T-helper 17 cell (primary cell): Measurements from ENCODE around the gene AQP6. TPM values are rescaled to one million over a fixed set of nuclear protein-coding genes. Genes with fewer than 3 reads are reported as not detected.

Source experiments
- ATAC-seq: fragments of 150-1000 bp; cut with Tn5 transposase; 2 replicates; pipeline ENCODE4 v1.10.0; 2021; ENCODE audit warnings: mild to moderate bottlenecking, moderate library complexity
- DNase-seq, 3 donors: peaks; one replicate each; pipeline versions ENCODE4 v3.0.0 to v3.0.0-alpha.2; 2020 to 2021
- H3K9me3 ChIP-seq: one replicate; pipeline ENCODE4 v1.7.0; 2013; ENCODE audit warnings: low read length, mild to moderate bottlenecking; ENCODE audit not compliant: control insufficient read depth, poor library complexity, severe bottlenecking
- H3K27ac Mint-ChIP-seq: one replicate; pipeline ENCODE4 v1.8.0; 2022; ENCODE audit warnings: mild to moderate bottlenecking, moderate library complexity, mixed read lengths
- H3K27me3 Mint-ChIP-seq: one replicate; pipeline ENCODE4 v1.8.0; 2022; ENCODE audit warnings: mixed read lengths
- H3K36me3 Mint-ChIP-seq: one replicate; pipeline ENCODE4 v1.8.0; 2022; ENCODE audit warnings: low read depth, mixed read lengths
- H3K4me1 Mint-ChIP-seq: one replicate; pipeline ENCODE4 v1.8.0; 2022; ENCODE audit warnings: mild to moderate bottlenecking, mixed read lengths
- H3K4me3 Mint-ChIP-seq: one replicate; pipeline ENCODE4 v1.8.0; 2022; ENCODE audit warnings: mild to moderate bottlenecking, moderate library complexity, mixed read lengths
- total RNA-seq, 4 donors: library from RNA in 2 of 4; stranded (reverse) in 2 of 4; gene quantifications; one replicate each; pipeline ENCODE4 v1.2.3 and lab custom pipeline; 2022 to 2026

AQP6 gene
- total RNA-seq, 2 donors from 2014 or later: not detected

DNA sequence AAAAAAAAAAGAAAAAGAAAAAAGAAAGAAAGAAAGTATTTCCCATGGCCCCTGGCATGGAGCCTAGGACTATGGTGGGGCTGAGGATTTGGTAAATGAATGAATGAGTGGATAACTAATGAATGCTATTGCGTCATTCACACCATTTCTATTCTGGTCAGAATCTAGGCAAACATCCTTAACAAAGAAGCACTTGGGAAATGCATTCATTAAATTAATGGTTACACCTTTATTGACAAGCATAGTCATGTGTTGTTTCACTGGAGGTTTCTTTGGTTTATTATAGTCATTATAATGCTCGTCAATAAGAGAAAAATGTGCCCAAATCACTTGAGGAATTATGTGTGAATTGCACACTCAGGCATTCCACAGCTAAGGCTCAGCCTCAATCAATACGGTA is 35.8 kb upstream of the AQP6 start:
- peaks cover 3% of the 10 kb centered on the region for H3K36me3 Mint-ChIP-seq
- H3K4me3 Mint-ChIP-seq: no peak overlapping the region
- peaks cover 25% of the 10 kb centered on the region for H3K27me3 Mint-ChIP-seq
- ATAC-seq: no peak
- no peak for DNase-seq
- no peaks in the 10 kb centered on the region for H3K9me3 ChIP-seq
- H3K4me1 Mint-ChIP-seq: peaks cover 11% of the 10 kb centered on the region
- H3K27ac Mint-ChIP-seq: no peak overlapping the region

DNA sequence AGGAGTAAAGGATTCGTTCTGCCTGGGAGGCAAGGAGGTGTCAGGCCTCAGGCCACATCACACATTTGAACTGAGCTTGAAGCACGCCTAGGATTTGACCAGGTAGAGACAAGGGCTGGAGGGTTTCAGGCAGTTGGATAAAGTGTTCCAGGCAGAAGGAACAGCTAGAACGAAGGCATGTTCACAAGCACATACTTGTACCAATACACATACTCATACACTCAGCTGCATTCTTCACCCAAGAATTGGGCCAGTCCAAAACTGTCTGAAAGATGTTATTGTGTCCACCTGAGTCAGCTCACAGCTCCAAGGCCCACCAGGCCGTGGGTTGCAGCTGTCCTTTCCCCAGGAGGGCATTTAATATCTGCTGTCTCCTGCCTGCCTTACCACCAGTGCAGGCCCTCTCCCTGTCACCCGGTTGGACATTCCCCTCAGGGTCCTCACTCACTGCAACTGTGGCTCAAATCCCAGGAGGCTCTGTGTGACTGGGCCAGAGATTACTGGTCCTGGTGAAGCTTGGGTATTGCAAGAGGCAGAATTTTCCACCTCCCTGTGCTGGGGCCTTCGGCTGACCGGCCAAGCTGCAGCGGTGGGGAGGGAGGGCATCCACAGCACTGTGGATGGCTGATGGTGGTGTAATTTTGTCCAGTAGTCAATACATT is 35.0 kb upstream of the AQP6 start:
- peaks cover 23% of the 10 kb centered on the region for H3K27me3 Mint-ChIP-seq
- H3K27ac Mint-ChIP-seq: no peak overlapping the region
- peaks cover 3% of the 10 kb centered on the region for H3K36me3 Mint-ChIP-seq
- ATAC-seq (no peak), DNase-seq (no peak)
- no peaks in the 10 kb centered on the region for H3K9me3 ChIP-seq
- peaks cover 17% of the 10 kb centered on the region for H3K4me1 Mint-ChIP-seq
- no peak overlapping the region for H3K4me3 Mint-ChIP-seq

- ATAC-seq: no peak
- Mint-ChIP-seq H3K36me3 (peaks cover 3% of the 10 kb centered on the region), H3K27ac (peak overlapping the region; percentile 29), H3K4me1 (peaks cover 31% of the 10 kb centered on the region), H3K27me3 (peaks cover 20% of the 10 kb centered on the region), H3K4me3 (no peak overlapping the region)
- no peak for DNase-seq
- H3K9me3 ChIP-seq: no peaks in the 10 kb centered on the region
Observed at GRCh38 chr12:49939307-49939706, 33.4 kb upstream of the AQP6 start.

GRCh38 chr12:49939707-49940106 is 33.0 kb upstream of the AQP6 start:
- ATAC-seq: no peak
- H3K27me3 Mint-ChIP-seq: peaks cover 16% of the 10 kb centered on the region
- DNase-seq: no peak
- no peak overlapping the region for H3K4me3 Mint-ChIP-seq
- H3K9me3 ChIP-seq: no peaks in the 10 kb centered on the region
- H3K27ac Mint-ChIP-seq: peak overlapping the region; percentile 29
- H3K36me3 Mint-ChIP-seq: no peaks in the 10 kb centered on the region
- peaks cover 32% of the 10 kb centered on the region for H3K4me1 Mint-ChIP-seq

DNA sequence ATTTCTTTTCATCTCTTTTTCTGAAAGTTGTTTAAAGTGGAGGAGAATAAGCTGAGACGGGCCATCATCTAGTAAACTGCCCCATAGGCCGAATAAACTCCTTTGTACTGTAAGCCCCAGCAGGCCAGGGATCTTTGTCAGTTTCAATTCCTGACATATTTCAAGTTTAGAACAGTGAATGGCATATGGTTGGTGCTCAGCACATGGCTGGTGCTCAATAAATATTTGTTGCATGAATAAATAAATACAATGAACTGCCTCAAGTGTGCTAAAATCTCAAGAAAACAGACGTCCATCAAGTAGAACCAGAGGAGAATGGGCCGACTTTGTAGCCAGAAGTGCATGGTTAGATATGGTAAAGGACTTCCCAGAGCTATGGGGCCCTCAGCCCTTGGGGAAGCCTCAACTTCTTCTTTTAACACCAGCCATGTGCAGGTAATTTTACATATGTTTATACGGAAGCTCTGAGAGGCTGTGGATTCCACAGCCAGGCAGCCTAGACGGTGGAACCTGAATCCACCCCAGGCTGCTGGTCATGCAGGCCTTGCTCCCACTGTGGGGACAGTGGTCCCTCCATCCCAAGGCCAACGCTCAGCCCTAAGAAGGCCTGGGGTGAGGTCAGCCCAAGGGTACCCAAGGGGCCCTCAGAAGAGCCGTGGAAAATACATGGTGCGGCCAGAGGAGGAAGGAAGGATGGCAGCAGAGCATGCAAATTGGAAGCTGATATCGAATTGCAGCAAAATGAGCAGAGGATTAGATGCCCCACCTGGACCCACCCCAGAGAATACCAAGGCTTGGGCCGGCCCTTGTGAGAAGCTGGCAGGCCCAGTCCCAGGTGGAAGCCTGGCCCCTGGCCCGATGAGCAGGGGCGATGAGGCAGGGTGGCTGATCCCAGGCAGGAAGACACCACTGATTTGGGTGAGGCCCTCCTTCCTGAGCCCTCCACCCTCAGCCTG is 30.9 kb upstream of the AQP6 start:
- ATAC-seq (no peak), DNase-seq (no peak)
- H3K4me1 Mint-ChIP-seq: peaks cover 39% of the 10 kb centered on the region
- no peak overlapping the region for H3K4me3 Mint-ChIP-seq
- H3K27me3 Mint-ChIP-seq: peaks cover 5% of the 10 kb centered on the region
- no peaks in the 10 kb centered on the region for H3K36me3 Mint-ChIP-seq
- H3K9me3 ChIP-seq: no peaks in the 10 kb centered on the region
- peak overlapping the region; percentile 96 for H3K27ac Mint-ChIP-seq

GRCh38 chr12:49942512-49942893 is 30.2 kb upstream of the AQP6 start:
- no peak for DNase-seq
- Mint-ChIP-seq H3K27ac (peak overlapping the region; percentile 96), H3K36me3 (no peaks in the 10 kb centered on the region), H3K4me3 (no peak overlapping the region), H3K27me3 (peaks cover under 1% of the 10 kb centered on the region), H3K4me1 (peaks cover 39% of the 10 kb centered on the region)
- ATAC-seq: no peak
- H3K9me3 ChIP-seq: no peaks in the 10 kb centered on the region

GRCh38 chr12:49942921-49943624 is 29.7 kb upstream of the AQP6 start:
- DNase-seq (no peak), ATAC-seq (peak; percentile 39)
- H3K4me3 Mint-ChIP-seq: peak overlapping the region; percentile 41
- H3K27ac Mint-ChIP-seq: peak overlapping the region; percentile 96
- H3K4me1 Mint-ChIP-seq: peaks cover 39% of the 10 kb centered on the region
- no peaks in the 10 kb centered on the region for H3K36me3 Mint-ChIP-seq
- no peaks in the 10 kb centered on the region for H3K27me3 Mint-ChIP-seq
- no peaks in the 10 kb centered on the region for H3K9me3 ChIP-seq

DNA sequence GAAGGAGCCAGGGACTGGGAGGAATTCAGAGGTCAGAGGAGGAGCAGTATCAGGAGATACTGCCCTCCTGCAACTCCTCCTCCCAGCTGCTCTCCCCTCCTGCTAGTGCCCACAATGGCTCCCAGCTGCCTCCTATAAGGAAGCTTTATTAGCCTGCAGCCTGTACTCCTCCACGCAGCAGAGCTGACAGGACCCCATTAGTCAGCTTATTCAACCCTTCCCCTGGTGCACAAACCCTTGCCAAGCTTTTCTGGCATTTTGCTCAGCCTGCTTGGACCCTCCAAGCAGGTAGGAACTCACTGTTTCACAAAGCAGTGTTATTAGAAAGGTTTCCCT is 29.2 kb upstream of the AQP6 start:
- Mint-ChIP-seq H3K27ac (peak overlapping the region; percentile 96), H3K4me1 (peaks cover 39% of the 10 kb centered on the region)
- no peak for DNase-seq

DNA sequence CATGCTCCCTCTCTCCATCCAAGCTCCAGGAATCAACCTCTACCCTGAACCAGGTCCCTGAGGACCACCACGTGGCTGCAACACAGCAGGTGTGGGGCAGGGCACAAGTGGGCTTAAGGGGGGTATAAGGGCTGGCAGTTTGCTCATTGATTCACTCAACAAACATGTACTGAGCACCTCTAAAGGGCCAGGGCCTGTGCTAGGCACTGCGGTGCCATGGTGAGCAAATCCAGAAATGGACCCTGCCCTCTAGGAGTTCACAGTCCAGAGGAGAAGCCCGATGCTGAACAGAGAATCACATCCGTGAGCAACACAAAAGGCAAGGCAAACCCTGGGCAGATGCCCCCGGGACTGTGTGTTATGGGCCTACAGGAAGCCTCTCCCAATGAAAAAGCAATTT is 28.7 kb upstream of the AQP6 start:
- H3K36me3 Mint-ChIP-seq: no peaks in the 10 kb centered on the region
- H3K4me1 Mint-ChIP-seq: peaks cover 39% of the 10 kb centered on the region
- H3K4me3 Mint-ChIP-seq: no peak overlapping the region
- H3K9me3 ChIP-seq: no peaks in the 10 kb centered on the region
- peaks cover 5% of the 10 kb centered on the region for H3K27me3 Mint-ChIP-seq
- H3K27ac Mint-ChIP-seq: peak overlapping the region; percentile 96
- DNase-seq (no peak), ATAC-seq (no peak)

More for the DNA sequence above, 29.2 kb upstream of the AQP6 start:
- Mint-ChIP-seq H3K36me3 (no peaks in the 10 kb centered on the region), H3K4me3 (peak overlapping the region; percentile 3), H3K27me3 (peaks cover under 1% of the 10 kb centered on the region)
- no peak for ATAC-seq
- H3K9me3 ChIP-seq: no peaks in the 10 kb centered on the region

DNA sequence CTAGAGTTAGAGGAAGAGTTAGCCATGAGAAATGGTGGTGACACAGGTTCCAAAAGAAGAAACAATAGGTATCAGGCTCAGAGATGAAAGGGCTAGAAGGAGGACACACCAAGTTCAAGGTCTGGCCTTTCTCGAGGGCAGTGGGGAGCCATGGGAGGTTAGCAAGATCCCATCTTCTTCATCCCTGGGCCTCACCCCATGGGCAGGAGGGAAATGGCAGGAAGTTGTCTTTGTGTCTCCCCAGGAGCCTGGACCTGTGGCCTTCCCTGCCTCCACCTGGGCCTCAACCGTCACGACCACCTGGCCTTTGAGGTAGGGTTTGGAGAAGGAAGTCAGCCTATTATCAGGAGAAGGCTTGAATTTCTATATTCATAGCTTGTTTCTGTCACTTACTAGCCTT is 28.0 kb upstream of the AQP6 start:
- Mint-ChIP-seq H3K4me3 (peak overlapping the region; percentile 96), H3K4me1 (peaks cover 39% of the 10 kb centered on the region), H3K27ac (peak overlapping the region; percentile 96)

DNA sequence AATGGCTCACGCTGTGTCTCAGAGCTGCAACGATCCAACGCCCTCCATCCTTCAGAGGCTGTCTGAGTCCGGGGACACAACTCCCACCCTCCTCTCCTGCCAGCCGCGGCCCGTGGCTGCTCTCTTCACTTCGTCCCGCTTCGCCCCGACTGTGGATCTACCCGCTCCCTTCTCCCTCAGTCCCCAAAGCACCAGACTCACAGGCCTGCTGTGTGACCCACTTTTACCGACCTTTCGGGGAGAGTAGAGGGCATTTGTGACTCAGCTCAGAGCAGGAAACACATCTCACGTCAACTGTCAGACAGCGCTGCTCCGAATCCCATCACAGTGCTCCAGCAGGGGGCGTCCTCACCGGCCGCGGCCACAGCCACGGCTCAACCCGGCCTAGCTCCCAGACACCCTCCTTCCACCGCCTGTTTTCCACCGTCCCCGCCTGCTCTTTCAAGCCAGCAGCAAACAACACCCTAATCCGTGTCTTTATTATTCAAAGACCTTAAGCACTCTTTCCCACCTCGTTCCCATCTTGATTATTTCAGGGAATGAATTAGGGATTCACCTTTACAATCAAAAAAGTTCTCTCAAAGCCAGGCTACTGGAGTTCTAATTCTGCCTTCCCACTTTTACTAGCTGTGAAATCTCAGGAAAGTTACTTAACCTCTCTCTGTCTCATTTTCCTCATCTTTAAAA is 27.2 kb upstream of the AQP6 start:
- no peaks in the 10 kb centered on the region for H3K9me3 ChIP-seq
- Mint-ChIP-seq H3K27ac (peak overlapping the region; percentile 96), H3K36me3 (no peaks in the 10 kb centered on the region), H3K4me3 (peak overlapping the region; percentile 96), H3K27me3 (peaks cover 16% of the 10 kb centered on the region), H3K4me1 (peaks cover 39% of the 10 kb centered on the region)
- DNase-seq (peak; percentile 71 to 79 (median 74)), ATAC-seq (peak; percentile 96)

More for the DNA sequence above, 28.0 kb upstream of the AQP6 start:
- ATAC-seq (no peak), DNase-seq (no peak)
- Mint-ChIP-seq H3K36me3 (no peaks in the 10 kb centered on the region), H3K27me3 (peaks cover 10% of the 10 kb centered on the region)
- no peaks in the 10 kb centered on the region for H3K9me3 ChIP-seq

DNA sequence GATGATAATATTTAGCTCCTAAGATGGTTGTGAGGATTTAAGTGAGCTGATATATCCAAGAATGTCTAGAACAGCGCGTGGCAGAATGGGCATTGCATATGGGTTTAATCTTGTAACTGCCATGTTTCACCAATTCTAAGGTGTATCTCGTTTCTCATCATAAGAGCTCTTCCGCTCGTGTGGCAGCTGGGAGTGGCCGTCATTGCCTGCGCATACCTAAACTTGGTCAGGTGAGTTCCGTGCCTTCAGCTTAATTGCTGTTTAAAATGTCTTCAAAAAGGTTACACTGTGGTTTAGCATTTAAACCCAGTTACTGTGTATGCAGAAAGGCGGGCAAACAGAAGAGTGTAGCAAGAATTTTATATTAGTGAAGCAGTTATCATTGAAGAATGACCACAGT is 26.7 kb upstream of the AQP6 start:
- H3K4me3 Mint-ChIP-seq: peak overlapping the region; percentile 96
- peaks cover 39% of the 10 kb centered on the region for H3K4me1 Mint-ChIP-seq
- no peaks in the 10 kb centered on the region for H3K9me3 ChIP-seq
- peaks cover 20% of the 10 kb centered on the region for H3K27me3 Mint-ChIP-seq
- DNase-seq (no peak), ATAC-seq (no peak)
- no peaks in the 10 kb centered on the region for H3K36me3 Mint-ChIP-seq
- peak overlapping the region; percentile 96 for H3K27ac Mint-ChIP-seq

DNA sequence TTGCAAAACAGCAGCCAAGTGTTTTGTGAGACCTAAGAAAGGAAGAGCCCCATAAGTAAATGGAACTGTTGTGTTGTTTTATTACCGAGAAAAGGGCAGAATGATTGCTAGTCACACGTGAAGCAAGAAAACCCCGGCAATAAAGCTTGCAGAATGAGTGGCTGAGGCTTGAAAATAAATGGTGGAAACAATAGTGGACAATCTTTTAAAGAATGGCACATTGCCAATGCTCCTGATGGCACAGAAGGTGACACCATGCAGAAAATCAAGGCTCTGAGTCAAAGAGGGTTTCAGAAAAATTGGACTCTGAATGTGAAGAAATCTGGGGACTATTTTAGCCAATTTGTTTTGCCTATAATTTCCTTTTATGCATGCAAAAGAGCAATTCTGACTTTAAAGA is 26.2 kb upstream of the AQP6 start:
- H3K27me3 Mint-ChIP-seq: peaks cover 20% of the 10 kb centered on the region
- H3K4me1 Mint-ChIP-seq: peaks cover 37% of the 10 kb centered on the region
- H3K9me3 ChIP-seq: no peaks in the 10 kb centered on the region
- ATAC-seq (no peak), DNase-seq (no peak)
- no peaks in the 10 kb centered on the region for H3K36me3 Mint-ChIP-seq
- no peak overlapping the region for H3K4me3 Mint-ChIP-seq
- H3K27ac Mint-ChIP-seq: peak overlapping the region; percentile 96
